C4-2B (cell line): ENCODE measurements around the gene AANAT.

Experiments used
- ZFX ChIP-seq: fragments of 450-650 bp; IDR thresholded peaks from 2 replicates; pipeline ENCODE4 v1.6.1; 2017
- TF ChIP-seq, protein P1 (sequence below): fragments of 450-650 bp; conservative IDR thresholded peaks from 2 replicates; pipeline ENCODE4 v1.5.1; 2017; ENCODE audit warnings: mild to moderate bottlenecking

DNA sequence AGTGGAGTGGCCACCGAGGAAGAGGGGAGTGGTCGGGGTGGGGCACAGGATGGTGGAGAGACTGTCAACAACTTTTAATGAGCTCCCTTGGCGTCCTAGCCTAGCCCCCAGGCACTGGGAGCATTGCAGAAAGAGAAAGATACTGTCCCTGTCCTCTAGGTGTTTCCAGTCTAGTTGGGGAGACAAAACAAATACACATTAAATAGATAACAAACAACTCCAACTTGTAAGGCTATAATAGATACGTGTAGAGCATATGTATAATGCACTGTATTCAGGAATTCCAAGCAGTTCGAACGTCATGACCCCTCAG, 14.0 kb upstream of the AANAT start:
- TF ChIP-seq, protein P1, sequence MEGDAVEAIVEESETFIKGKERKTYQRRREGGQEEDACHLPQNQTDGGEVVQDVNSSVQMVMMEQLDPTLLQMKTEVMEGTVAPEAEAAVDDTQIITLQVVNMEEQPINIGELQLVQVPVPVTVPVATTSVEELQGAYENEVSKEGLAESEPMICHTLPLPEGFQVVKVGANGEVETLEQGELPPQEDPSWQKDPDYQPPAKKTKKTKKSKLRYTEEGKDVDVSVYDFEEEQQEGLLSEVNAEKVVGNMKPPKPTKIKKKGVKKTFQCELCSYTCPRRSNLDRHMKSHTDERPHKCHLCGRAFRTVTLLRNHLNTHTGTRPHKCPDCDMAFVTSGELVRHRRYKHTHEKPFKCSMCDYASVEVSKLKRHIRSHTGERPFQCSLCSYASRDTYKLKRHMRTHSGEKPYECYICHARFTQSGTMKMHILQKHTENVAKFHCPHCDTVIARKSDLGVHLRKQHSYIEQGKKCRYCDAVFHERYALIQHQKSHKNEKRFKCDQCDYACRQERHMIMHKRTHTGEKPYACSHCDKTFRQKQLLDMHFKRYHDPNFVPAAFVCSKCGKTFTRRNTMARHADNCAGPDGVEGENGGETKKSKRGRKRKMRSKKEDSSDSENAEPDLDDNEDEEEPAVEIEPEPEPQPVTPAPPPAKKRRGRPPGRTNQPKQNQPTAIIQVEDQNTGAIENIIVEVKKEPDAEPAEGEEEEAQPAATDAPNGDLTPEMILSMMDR: peak; percentile 43
- TF ChIP-seq ZFX: no peak
